ENCODE results near the gene OR2T27.
A peak's percentile ranks its signal among the peaks of the same experiment; 100 is the strongest.

- TF ChIP-seq POLR2A (IDR thresholded peaks at IDR 0.05), result no peak
- TF ChIP-seq CTCF (IDR thresholded peaks at IDR 0.05), result peak in 2 of 3 experiments; percentile 25 to 49
Measured at GRCh38 chr1:248622570-248623001, 32.7 kb downstream of the OR2T27 start.

Data from testis (tissue), 2 donors.